ENCODE results near the gene MYMX.

DNA sequence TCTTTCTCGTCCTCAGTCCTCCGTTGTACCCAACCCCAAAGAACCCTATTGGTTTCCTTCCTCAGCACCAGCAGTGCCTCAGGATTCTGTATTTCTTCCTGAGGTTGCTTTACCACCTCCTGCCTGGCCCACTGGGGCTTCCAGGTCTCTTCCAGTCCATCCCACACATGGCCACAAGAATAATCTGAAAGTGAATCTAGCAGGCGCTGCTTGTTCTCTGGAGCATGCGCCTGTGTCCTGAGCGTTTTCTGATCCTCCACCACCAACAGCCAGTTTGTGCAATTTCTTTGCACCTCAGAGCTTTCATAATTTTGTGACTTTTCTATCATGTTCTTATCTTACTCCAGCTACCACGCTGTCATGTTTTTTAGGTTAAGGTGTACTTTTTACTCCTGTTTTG, 18.5 kb downstream of the MYMX start:
- TF ChIP-seq GATA3 (IDR thresholded peaks at IDR 0.05; ENCODE audit: low read depth, low read length) (no peak), GATA2 (IDR thresholded peaks at IDR 0.05; ENCODE audit: low read depth, low read length) (peak; percentile 79)
